HG03175 (cell line): ENCODE data around the gene SAP30BP.

Experiments
- ATAC-seq: cut with Tn5 transposase; IDR thresholded peaks from one replicate; pipeline ENCODE4 v1.9.1; 2021; ENCODE audit warnings: mild to moderate bottlenecking, moderate library complexity; ENCODE audit not compliant: unreplicated experiment

The SAP30BP gene

DNA sequence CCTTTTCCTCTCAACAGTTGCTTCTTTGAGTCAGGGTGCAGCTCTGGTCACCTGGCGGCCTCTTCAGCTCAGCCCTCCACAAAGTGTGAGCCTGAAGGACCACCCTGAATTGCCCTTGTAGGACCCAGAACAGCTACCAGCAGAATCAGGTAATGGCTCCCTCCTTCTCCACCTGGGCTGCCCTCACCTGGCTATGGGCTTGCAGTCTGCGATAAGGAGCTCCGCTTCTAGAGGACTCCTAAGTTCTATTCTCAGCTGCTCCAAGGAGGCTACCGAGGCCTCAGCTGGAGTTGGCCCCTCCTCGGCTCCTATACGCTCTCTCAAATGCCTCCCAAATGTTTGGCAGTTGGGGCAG lies 20.5 kb upstream of the SAP30BP start:
- peak; percentile 11 for ATAC-seq

DNA sequence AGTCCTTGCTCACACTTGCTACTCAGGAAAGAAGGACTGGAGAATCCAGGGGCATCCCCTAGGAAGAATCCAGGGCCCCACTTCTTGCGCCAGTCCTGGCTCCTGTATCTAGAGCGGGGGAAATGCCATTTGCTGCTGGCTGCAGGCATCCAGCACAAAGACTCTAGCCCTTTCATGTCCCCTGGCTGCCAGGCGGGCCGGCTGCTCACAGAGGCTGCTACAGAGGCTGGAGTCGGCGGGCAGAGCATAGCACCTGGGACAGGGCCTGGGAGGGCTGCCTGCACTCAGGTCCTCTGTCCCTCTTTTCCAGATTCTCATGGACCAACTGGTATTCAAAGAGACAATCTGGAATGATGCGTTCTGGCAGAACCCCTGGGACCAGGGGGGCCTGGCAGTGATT lies 20.1 kb upstream of the SAP30BP start:
- ATAC-seq = no peak

DNA sequence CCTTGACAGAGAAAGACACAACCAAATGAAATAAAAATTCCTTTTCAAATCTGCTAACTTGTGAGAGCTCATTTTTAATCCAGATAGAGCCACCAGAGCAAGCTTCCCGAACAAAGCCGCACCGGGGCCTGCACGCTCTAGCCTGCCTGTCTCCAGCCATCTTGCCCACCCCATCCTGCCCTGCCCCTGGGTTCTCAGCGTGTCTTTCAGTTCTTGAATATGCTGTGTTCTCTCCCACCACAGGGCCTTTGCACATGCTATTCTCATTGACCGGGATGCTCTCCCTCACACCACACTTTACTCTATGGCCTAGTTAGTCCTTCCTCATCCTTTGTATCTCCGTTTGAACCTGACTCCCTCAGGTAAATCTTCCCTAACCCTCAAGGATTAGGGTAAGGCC lies 19.2 kb upstream of the SAP30BP start:
- ATAC-seq = no peak

- ATAC-seq = no peak
Observed at GRCh38 chr17:75649687-75650086, 17.5 kb upstream of the SAP30BP start.

DNA sequence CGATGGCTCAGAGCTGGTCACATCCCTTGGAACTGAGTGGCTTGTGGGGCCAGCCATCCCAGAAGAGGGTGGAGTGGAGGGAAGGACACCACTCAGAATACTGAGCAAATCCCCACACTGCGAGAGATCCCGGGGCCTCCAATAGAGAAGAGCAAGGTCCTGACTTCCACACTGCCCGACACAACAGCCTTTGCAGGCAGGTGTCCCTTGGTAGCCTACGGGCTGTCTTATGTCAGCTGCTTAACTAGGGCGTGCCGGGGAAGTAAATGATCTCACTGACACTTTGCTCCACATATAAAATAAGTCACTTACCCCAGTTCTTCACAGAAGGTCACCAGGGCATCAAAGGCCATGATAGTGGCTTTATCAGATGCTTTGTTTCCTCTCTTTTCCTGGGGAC lies 16.3 kb upstream of the SAP30BP start:
- ATAC-seq = no peak

DNA sequence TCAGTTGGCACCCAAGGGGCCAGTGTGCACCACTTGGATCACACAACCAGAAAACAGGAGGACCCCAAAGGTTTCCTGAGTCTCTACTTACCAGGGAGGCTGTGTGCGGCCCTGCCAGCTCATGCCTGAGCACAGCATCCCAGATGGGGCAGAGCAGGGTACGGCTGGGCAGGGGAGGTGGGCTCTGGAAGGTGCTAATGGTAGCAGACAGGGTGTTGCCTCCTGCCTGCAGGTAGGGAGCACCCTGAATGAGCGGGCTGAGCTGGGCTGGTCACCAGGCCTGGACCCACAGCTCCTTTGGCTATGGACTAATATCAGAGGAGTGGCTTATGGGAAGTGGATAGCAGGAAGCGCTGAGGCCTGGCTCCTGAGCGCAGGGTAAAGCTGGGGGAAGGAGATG lies 14.8 kb upstream of the SAP30BP start:
- no peak for ATAC-seq

DNA sequence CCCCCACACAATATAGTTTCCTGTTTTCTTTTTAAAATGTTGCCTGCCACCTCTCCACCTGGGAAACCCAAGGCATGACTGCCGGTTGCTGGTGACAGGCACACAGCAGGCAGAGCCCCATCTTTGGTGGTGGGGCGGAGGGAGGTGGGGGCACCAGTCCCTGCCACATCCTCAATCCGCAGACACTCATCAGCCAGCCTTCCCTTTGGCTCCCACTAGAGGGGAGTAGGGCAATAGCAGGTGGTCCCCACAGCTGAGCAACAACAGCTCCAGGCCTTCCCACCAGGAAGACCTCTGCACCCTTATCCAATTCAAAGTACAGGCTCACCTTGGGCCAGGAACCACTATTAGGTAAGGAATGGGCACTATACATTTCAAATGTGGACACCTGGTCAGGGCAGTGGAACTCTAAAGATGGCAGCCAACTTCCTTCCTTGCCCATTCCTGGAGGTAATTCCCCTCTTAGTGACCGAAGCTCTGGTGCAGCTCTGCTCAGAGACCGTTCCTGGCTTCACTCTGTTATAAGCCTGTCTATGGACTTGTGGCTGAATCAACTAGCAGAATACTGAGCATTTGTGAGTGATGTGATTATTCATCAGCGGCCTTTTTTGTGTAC lies 14.1 kb upstream of the SAP30BP start:
- ATAC-seq = no peak

DNA sequence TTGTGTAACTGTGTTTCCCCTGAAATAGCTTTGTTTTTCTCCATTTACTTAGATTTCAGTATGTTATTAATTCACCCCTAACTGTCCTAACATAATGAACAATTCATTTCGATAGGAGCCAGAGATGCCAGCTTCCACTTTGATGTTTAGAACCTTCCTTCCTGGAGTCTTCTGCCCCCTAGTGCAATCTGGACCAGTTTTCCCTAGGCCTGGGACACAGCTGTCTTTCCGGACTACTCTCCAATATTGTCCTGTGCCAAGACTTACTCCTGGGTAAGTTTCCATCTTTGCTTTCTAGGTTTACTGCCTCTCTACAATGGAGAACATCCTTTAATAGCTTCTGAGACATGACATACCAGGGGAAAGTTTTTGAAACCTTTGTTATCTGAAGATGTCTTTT lies 13.0 kb upstream of the SAP30BP start:
- ATAC-seq = no peak

DNA sequence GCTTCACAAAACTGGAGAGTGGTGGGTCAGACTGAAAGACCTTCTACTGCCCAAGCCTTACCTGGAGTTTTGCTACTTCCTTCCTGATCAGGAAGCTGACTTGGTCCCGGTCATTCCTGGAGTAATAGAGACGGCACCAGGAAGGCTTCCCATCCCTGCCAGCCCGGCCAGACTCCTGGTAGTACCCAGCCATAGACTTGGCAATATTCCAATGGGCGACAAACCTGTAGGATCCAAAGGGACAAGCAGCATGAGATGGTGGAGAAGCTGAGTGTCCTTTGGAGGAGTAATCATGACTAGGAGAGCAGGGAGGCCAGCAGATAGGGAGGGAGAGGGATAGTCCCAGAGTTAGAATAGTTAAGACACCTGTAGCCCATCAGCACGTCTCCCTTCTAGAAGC lies 8.9 kb upstream of the SAP30BP start:
- ATAC-seq = no peak

- ATAC-seq = no peak
Observed at GRCh38 chr17:75661531-75661930, 5.6 kb upstream of the SAP30BP start.

DNA sequence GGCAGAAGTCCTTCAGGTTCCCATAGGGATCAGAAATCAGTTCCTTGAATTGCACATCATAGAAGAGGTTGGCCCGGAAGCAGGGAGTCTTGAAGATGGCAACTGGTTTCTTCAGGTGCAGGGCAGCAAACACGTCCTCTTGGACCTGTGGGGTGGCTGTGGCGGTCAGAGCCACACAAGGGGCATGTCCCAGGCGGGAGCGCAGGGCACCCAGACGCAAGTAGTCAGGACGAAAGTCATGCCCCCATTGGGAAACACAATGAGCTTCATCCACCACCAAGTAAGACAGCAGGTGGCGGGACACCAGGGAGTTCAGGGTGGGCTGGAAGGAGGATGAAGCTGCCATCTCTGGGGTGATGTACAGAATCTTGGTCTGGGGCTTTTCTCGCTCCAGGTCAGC lies 4.6 kb upstream of the SAP30BP start:
- no peak for ATAC-seq

DNA sequence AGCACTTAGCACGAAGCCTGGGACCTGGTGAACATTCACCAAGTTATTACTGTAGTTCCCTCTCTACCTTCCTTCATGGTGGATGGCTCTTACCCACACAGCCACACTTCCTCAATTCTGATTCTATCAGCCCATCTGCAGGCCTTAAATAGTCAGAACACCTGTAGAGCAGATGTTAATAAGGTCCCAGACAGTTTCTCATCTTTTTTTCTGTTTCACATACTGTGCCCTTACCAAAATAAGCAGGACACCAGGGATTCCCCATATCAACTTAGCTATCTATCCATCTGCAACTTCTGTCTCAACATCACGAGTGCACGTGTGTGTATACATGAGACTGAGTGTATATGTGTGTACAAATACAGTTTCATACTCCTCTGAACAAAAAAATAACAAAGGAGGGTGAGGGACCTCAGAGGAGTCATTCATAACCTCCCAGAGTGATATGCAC lies 3.0 kb upstream of the SAP30BP start:
- peak; percentile 56 for ATAC-seq

- ATAC-seq = no peak
Observed at GRCh38 chr17:75665981-75666380, 1.2 kb upstream of the SAP30BP start.

DNA sequence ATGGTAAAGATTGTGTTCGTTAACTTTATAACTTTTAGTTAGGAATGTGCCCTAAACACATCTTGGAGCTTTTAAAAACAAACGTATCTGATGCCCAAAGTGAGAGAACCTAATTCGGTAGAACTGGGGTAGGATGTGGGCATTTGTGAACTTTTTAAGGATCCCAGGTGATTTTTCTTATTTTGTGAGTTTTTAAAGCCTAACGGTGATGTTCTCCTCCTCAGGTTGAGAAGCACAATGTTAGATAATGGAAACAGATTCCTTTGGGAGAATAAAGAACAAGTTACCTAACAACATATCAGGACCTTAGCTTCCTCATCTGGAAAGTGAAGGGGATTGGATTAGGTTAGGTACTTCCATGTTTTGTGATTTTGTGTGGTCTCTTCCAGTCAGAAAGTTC lies 687 bp downstream of the SAP30BP start:
- ATAC-seq = no peak

GRCh38 chr17:75668489-75668888 lies 1.4 kb downstream of the SAP30BP start:
- ATAC-seq = no peak

DNA sequence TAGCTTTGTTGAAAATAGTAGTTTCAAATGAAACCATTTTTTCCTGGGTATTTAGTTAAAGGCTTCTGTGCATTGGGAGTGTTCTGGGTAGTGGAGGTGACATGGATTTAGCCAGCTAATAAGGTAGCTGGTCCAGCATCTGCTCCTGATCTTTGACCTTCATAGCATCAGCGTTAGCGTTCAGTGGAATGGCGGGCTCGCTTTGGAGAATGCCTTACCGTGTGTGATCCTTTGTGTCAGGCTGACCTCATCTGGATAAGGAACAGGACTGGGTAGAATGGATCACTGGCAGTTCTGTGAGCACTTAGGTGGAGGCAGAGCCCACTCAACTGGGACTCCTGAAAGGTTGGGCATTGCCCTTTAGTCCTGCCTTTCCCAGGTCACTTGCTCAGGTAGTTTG lies 3.7 kb downstream of the SAP30BP start:
- ATAC-seq = no peak

- no peak for ATAC-seq
Observed at GRCh38 chr17:75672011-75672410, 4.9 kb downstream of the SAP30BP start.

DNA sequence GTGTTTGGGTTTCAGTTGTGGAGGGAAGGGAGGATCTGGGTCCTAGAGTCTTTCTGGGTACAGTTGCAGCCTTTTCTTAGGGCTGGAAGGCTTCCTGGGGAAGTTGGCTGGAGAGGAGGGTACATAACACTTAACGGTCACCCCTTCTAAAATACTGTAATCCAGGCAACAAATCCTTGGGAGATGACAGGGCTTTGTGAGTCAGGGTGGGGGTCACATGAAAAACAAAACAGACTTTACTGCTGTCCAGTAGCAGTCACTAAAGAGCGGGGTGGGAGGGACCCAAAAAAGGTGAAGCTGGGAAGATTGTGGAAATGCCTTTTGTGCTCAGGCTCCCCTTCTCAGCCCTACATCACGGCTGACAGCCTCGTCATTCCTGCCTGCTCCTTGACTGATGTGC lies 6.3 kb downstream of the SAP30BP start:
- ATAC-seq = no peak

DNA sequence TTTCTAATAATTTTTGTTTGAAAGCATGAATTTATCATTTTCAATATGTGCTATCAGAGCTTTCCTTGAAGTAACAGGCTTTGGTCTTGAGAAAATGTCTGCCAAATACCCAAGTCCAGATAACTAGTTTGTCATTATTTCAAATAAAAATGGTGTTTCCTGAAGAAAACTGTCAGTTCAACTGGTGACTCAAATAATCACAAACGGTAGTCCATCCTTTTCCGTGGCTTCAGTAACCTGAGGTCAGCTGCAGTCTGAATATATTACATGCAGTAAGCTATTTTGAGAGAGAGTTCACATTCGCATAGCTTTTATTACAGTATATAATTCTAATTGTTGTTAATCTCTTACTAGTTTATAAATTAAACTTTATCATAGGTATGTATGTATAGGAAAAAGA lies 9.3 kb downstream of the SAP30BP start:
- ATAC-seq = no peak

- ATAC-seq = no peak
Observed at GRCh38 chr17:75679706-75680211, 12.6 kb downstream of the SAP30BP start.

DNA sequence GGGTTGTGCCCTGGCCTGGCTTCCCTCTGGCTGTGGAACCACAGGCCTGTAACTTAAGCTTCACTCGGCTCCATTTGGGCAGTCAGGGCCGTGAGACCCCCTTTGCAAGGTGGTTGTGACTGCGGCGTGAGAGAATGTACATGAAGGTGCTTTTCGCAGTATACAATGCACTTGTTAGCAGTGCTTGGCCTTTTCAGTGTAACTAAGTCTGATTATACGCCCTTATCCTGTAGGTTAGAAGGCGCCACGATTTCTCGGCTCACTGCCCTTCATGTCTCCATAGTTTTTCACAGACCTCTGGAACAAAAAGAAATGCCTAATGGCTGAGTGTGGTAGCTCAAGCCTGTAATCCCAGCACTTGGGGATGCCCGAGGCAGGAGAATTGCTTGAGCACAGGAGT lies 13.3 kb downstream of the SAP30BP start:
- no peak for ATAC-seq

DNA sequence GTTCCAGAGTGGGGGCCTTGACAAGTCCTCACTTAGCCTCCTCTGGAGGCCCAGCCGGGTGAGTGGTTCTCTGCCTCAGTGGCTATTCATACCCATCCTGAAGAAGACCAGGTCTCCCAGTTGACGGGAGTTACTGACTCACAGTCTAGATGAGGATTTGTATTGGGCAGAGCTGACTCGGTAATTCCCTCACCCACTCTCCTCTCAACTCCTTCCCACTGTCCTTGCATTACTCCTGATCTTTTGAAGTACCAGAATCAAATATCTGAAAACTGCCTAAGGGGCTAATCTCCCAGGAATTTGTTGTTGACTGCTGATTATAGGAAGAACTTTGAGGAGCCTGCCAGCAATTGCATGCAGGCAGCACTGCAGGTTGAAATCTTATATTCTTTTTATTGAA lies 14.2 kb downstream of the SAP30BP start:
- ATAC-seq = no peak

- no peak for ATAC-seq
Observed at GRCh38 chr17:75683583-75683982, 16.4 kb downstream of the SAP30BP start.
